ENCODE results near the gene ELMO1.

DNA sequence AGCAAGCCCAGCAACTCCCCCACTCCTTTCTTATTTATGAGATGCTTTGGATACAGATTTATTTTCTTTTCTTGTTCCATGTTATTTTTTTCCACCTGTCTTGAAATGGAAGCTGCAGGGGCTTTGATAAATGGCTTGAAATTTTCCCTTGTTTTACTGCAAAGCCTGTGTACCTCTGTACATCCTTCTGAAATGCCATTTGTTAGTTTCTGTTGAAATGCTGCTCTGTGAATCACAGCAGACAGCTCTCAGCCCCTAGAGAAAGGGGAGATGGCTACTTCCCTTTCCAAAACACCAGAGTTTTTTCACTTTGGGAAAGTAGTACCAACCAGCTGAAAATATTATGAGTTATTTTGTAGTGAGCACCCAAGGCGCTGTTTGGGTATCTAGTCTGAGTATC, 304.2 kb downstream of the ELMO1 start:
- TF ChIP-seq POLR2A (IDR thresholded peaks at IDR 0.05; ENCODE audit: low read depth, low read length) (no peak), POLR2AphosphoS5 (IDR thresholded peaks at IDR 0.05; ENCODE audit: low read depth, low read length) (no peak)

Measured in GM12892 (cell line).